ENCODE results near the gene MRPS30. TPM values are rescaled to one million over a fixed set of nuclear protein-coding genes. Genes with fewer than 3 reads are reported as not detected.

The MRPS30 gene
- 51.4 and 57.2 TPM in 2 replicates for total RNA-seq (2012; rRNA removed)
- polyA plus RNA-seq (2012; rRNA removed): 18.3 and 19.6 TPM in 2 replicates
- polyA plus RNA-seq (2012; cell fraction: cytosol; rRNA removed): 22.5 and 29.1 TPM in 2 replicates
- 11.6 and 17.7 TPM in 2 replicates for polyA plus RNA-seq (2012; cell fraction: nucleus; rRNA removed; ENCODE audit: low replicate concordance)
- Bru-seq, nascent RNA: percentile 59 among the genes with signal in this experiment
- BruChase-seq, experiment 1, labeled RNA remaining after a 6-hour chase: percentile 61 among the genes with signal in this experiment
- BruChase-seq, experiment 2, labeled RNA remaining after a 2-hour chase: percentile 74 among the genes with signal in this experiment
- long read RNA-seq, transcript MRPS30-202 (5 exons, 1,678 nt): major isoform, 24 of 27 reads
- long read RNA-seq, partial matches to known transcripts: 3 of 27 reads
- long read RNA-seq, other reads (novel, unspliced or antisense): 0 of 27 reads

- Histone ChIP-seq H4K8ac (ENCODE audit: low read depth in 2 of 2, low read length in 2 of 2) (peak within 1 kb of the TSS; percentile 72 to 84), H3K27ac (ENCODE audit: insufficient read depth, low read length) (peak within 1 kb of the TSS; percentile 79), H4K5ac (ENCODE audit: low read depth, low read length) (peak within 1 kb of the TSS; percentile 78), H2BK5ac (ENCODE audit: low read depth, low read length, poor library complexity, severe bottlenecking) (peak within 1 kb of the TSS; percentile 73), H2BK15ac (ENCODE audit: low read depth, low read length) (no peak within 1 kb of the TSS), H2AK5ac (ENCODE audit: low read depth, low read length) (no peak within 1 kb of the TSS; the same call in 1 of the 2 replicates), H3K27me3 (ENCODE audit: control insufficient read depth, insufficient read depth, low read length) (no peaks in the 10 kb centered on the region), H3K14ac (replicated peaks; ENCODE audit: low read depth, low read length) (peak within 1 kb of the TSS; percentile 46), H2BK120ac (ENCODE audit: low read depth, low read length) (no peak within 1 kb of the TSS), H3K56ac (ENCODE audit: extremely low read depth, insufficient read depth, low read length) (peak within 1 kb of the TSS; percentile 70; the same call in 1 of the 2 replicates), H3K9ac (ENCODE audit: low read depth, low read length) (peak within 1 kb of the TSS; percentile 80), H3K4ac (ENCODE audit: low read depth, low read length) (peak within 1 kb of the TSS; percentile 84; the same call in 1 of the 2 replicates), H3K4me3 (ENCODE audit: insufficient read depth, low read depth, low read length) (peak within 1 kb of the TSS; percentile 88), H2AK9ac (replicated peaks; ENCODE audit: low read depth, low read length, poor library complexity) (peak within 1 kb of the TSS; percentile 89), H3K18ac (ENCODE audit: low read depth, low read length) (no peak within 1 kb of the TSS; the same call in 1 of the 2 replicates), H2AFZ (replicated peaks; ENCODE audit: low read length, poor library complexity) (peak within 1 kb of the TSS; percentile 98), H3K9me3 (ENCODE audit: control insufficient read depth, insufficient read depth, low read length) (no peaks in the 10 kb centered on the region), H3K9me1 (ENCODE audit: insufficient read depth, low read length) (no peaks in the 10 kb centered on the region), H3K36me3 (ENCODE audit: control insufficient read depth, insufficient read depth, low read length) (peaks cover 4% of the 10 kb centered on the region), H2BK20ac (ENCODE audit: low read depth, low read length) (no peak within 1 kb of the TSS), H3K23ac (ENCODE audit: low read depth, low read length) (peak within 1 kb of the TSS; percentile 74), H3K4me1 (ENCODE audit: control insufficient read depth, insufficient read depth, low read length) (no peaks in the 10 kb centered on the region), H3K4me2 (ENCODE audit: low read depth, low read length) (peak within 1 kb of the TSS; percentile 78), H4K20me1 (ENCODE audit: insufficient read depth, low read length) (no peaks in the 10 kb centered on the region; the same call in 1 of the 2 replicates), H3K79me1 (ENCODE audit: low read depth in 1 of 2, low read length in 2 of 2) (peaks cover 0 to 14% of the 10 kb centered on the region in 2 experiments), H4K91ac (ENCODE audit: insufficient read depth, low read depth, low read length) (peak within 1 kb of the TSS; percentile 24; the same call in 1 of the 2 replicates)
- 0% methylated on average over 36 of the region's 47 CpGs; no CpG with 5 or more reads in 1 of the 2 experiments for WGBS, 2 experiments (ENCODE audit: extremely low coverage in 2 of 2, insufficient read length in 1 of 2)
- ATAC-seq (ENCODE audit: low read depth): peak; percentile 97
- in situ Hi-C loops (cut with MboI; ENCODE audit: low sequenced_read_pairs) (no loop called here), intact Hi-C loops (cut with micrococcal nuclease) (no loop called here), dilution Hi-C loops (cut with HindIII; ENCODE audit: low sequenced_read_pairs, unreplicated experiment) (no loop called here)
- ChIA-PET POLR2A (ENCODE audit: unreplicated experiment) (no interaction called here), CTCF (no interaction called here)
- peak; percentile 99 for DNase-seq
- TSS peak; percentile 74 for BruUV-seq (replicated peaks)
- TF ChIP-seq MAFK (IDR thresholded peaks at IDR 0.05; ENCODE audit: low read depth, low read length) (no peak), FOS (IDR thresholded peaks at IDR 0.05; ENCODE audit: low read depth, low read length) (no peak; the same call in 1 of the 2 replicates), MAZ (IDR thresholded peaks at IDR 0.05; ENCODE audit: borderline replicate concordance, low read depth, low read length) (no peak), RAD21 (IDR thresholded peaks at IDR 0.05; ENCODE audit: low read length) (no peak), RCOR1 (IDR thresholded peaks at IDR 0.05; ENCODE audit: insufficient replicate concordance, low read length) (no peak), USF2 (IDR thresholded peaks at IDR 0.05; ENCODE audit: low read depth, low read length) (no peak), RFX5 (IDR thresholded peaks at IDR 0.05; ENCODE audit: low read depth, low read length) (peak; percentile 63; the same call in 1 of the 2 replicates), BHLHE40 (IDR thresholded peaks at IDR 0.05; ENCODE audit: low read depth, low read length) (no peak), MXI1 (IDR thresholded peaks at IDR 0.05; ENCODE audit: borderline replicate concordance, low read depth, low read length) (peak; percentile 52; the same call in 1 of the 2 replicates), NFE2L2 (IDR thresholded peaks at IDR 0.05; ENCODE audit: low read depth, low read length) (no peak), POLR2A (IDR thresholded peaks at IDR 0.05; ENCODE audit: low read depth, low read length) (peak; percentile 46; the same call in 1 of the 2 replicates)
- TF ChIP-seq, protein P1, sequence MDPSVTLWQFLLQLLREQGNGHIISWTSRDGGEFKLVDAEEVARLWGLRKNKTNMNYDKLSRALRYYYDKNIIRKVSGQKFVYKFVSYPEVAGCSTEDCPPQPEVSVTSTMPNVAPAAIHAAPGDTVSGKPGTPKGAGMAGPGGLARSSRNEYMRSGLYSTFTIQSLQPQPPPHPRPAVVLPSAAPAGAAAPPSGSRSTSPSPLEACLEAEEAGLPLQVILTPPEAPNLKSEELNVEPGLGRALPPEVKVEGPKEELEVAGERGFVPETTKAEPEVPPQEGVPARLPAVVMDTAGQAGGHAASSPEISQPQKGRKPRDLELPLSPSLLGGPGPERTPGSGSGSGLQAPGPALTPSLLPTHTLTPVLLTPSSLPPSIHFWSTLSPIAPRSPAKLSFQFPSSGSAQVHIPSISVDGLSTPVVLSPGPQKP (IDR thresholded peaks at IDR 0.05; ENCODE audit: borderline replicate concordance, low read depth, low read length): no peak
Measured at GRCh38 chr5:44808435-44809214, at the start of gene MRPS30. MRPS30 (plus strand) TSS chr5:44808947; CDS start chr5:44808963, 16 bp downstream.

All from IMR-90 (cell line).